MM.1S (cell line): ENCODE results near the gene SMC1B.
"Not testable (repeated sequence)": the region's sequence is repeated elsewhere in the genome, so short reads cannot be mapped to it uniquely, and the experiment has no call there.

ENCODE experiments used
- DNase-seq: peaks from one replicate; pipeline ENCODE4 v3.0.0-alpha.2; 2015
- H2AFZ ChIP-seq: fragments of 300-600 bp; sonication (generic); 2 replicates; pipeline ENCODE4 v1.6.0; 2016; ENCODE audit warnings: antibody characterized with exemption, low read length
- H3F3A ChIP-seq: fragments of 300-600 bp; sonication (generic); 2 replicates; pipeline ENCODE4 v1.6.1; 2016; ENCODE audit warnings: mild to moderate bottlenecking, antibody characterized with exemption, low read length, moderate library complexity, mixed read lengths; ENCODE audit not compliant: insufficient read depth
- H3K27ac ChIP-seq: fragments of 300-600 bp; sonication (generic); 2 replicates; pipeline ENCODE4 v1.5.1; 2016; ENCODE audit warnings: mild to moderate bottlenecking, low read length
- H3K27me3 ChIP-seq: fragments of 300-600 bp; sonication (generic); replicated peaks from 2 replicates; pipeline ENCODE4 v1.6.0; 2016; ENCODE audit warnings: low read length; ENCODE audit not compliant: insufficient read depth
- H3K36me3 ChIP-seq: fragments of 300-600 bp; sonication (generic); replicated peaks from 2 replicates; pipeline ENCODE4 v1.6.1; 2016; ENCODE audit warnings: mild to moderate bottlenecking, low read length, mixed read lengths; ENCODE audit not compliant: insufficient read depth
- H3K4me1 ChIP-seq: fragments of 300-600 bp; sonication (generic); 2 replicates; pipeline ENCODE4 v1.6.1; 2016; ENCODE audit warnings: low read length, mixed read lengths
- H3K4me2 ChIP-seq: fragments of 300-600 bp; sonication (generic); 2 replicates; pipeline ENCODE4 v1.6.0; 2016; ENCODE audit warnings: low read depth, low read length
- H3K4me3 ChIP-seq: fragments of 300-600 bp; sonication (generic); 2 replicates; pipeline ENCODE4 v1.5.1; 2016; ENCODE audit warnings: low read length, mixed read lengths
- H3K79me2 ChIP-seq: fragments of 300-600 bp; sonication (generic); 2 replicates; pipeline ENCODE4 v1.6.1; 2016; ENCODE audit warnings: mixed run types, low read length, mixed read lengths
- H3K9ac ChIP-seq: fragments of 300-600 bp; sonication (generic); 2 replicates; pipeline ENCODE4 v1.6.1; 2016; ENCODE audit warnings: low read length, mixed read lengths
- H3K9me2 ChIP-seq: fragments of 300-600 bp; sonication (generic); replicated peaks from 2 replicates; pipeline ENCODE4 v1.6.1; 2016; ENCODE audit warnings: mild to moderate bottlenecking, low read length, mixed read lengths; ENCODE audit not compliant: insufficient read depth
- H3K9me3 ChIP-seq: fragments of 300-600 bp; sonication (generic); replicated peaks from 2 replicates; pipeline ENCODE4 v1.6.1; 2016; ENCODE audit warnings: mild to moderate bottlenecking, low read length, mixed read lengths; ENCODE audit not compliant: insufficient read depth
- H4K20me1 ChIP-seq: fragments of 300-600 bp; sonication (generic); 2 replicates; pipeline ENCODE4 v1.6.1; 2016; ENCODE audit warnings: mild to moderate bottlenecking, low read length, moderate library complexity, mixed read lengths; ENCODE audit not compliant: insufficient read depth
- CTCF ChIP-seq: fragments of 300-600 bp; sonication (generic); IDR thresholded peaks from 2 replicates; pipeline ENCODE4 v1.5.1; 2016; ENCODE audit warnings: antibody characterized with exemption, low read length, mixed read lengths
- EZH2 ChIP-seq: fragments of 300-600 bp; sonication (generic); optimal IDR thresholded peaks from 2 replicates; pipeline ENCODE3; 2017; ENCODE audit warnings: low read depth, mild to moderate bottlenecking, antibody characterized with exemption, low read length, mixed read lengths
- EZH2phosphoT487 ChIP-seq: fragments of 300-600 bp; sonication (generic); IDR thresholded peaks from 2 replicates; pipeline ENCODE4 v1.6.1; 2018; ENCODE audit warnings: antibody characterized with exemption, low read length

The SMC1B gene

GRCh38 chr22:45329530-45329936 is 83.9 kb downstream of the SMC1B start:
- no peaks in the 10 kb centered on the region for H3K27me3 ChIP-seq
- no peak for TF ChIP-seq CTCF
- no peak for TF ChIP-seq EZH2
- H4K20me1 ChIP-seq: no peaks in the 10 kb centered on the region
- H2AFZ ChIP-seq: no peak overlapping the region
- no peak overlapping the region for H3K4me2 ChIP-seq
- no peaks in the 10 kb centered on the region for H3K9me2 ChIP-seq
- H3K27ac ChIP-seq: no peak overlapping the region
- H3K9ac ChIP-seq: no peak overlapping the region
- peaks cover 3% of the 10 kb centered on the region; the same call in 1 of the 2 replicates for H3K36me3 ChIP-seq
- no peak for DNase-seq
- H3F3A ChIP-seq: no peaks in the 10 kb centered on the region
- no peak overlapping the region for H3K4me3 ChIP-seq
- no peaks in the 10 kb centered on the region for H3K9me3 ChIP-seq
- no peaks in the 10 kb centered on the region for H3K79me2 ChIP-seq
- no peaks in the 10 kb centered on the region for H3K4me1 ChIP-seq

- H3K27me3 ChIP-seq: no peaks in the 10 kb centered on the region
- H3F3A ChIP-seq: no peaks in the 10 kb centered on the region
- no peak overlapping the region for H2AFZ ChIP-seq
- peaks cover 1% of the 10 kb centered on the region; the same call in 1 of the 2 replicates for H3K36me3 ChIP-seq
- H3K9ac ChIP-seq: no peak overlapping the region
- H3K4me1 ChIP-seq: no peaks in the 10 kb centered on the region
- no peak for DNase-seq
- no peak overlapping the region for H3K4me2 ChIP-seq
- H3K9me2 ChIP-seq: no peaks in the 10 kb centered on the region
- H3K9me3 ChIP-seq: no peaks in the 10 kb centered on the region
- H4K20me1 ChIP-seq: no peaks in the 10 kb centered on the region
- H3K4me3 ChIP-seq: no peak overlapping the region
- no peaks in the 10 kb centered on the region for H3K79me2 ChIP-seq
- TF ChIP-seq CTCF (no peak), EZH2phosphoT487 (no peak), EZH2 (no peak)
- no peak overlapping the region for H3K27ac ChIP-seq
Measured at GRCh38 chr22:45328822-45329529, 84.4 kb downstream of the SMC1B start.

GRCh38 chr22:45328261-45328660 is 85.1 kb downstream of the SMC1B start:
- H3K4me2 ChIP-seq, H3K9me2 ChIP-seq, DNase-seq, H2AFZ ChIP-seq, H3K27ac ChIP-seq, H3K27me3 ChIP-seq, H3K36me3 ChIP-seq, H4K20me1 ChIP-seq, H3K9me3 ChIP-seq, H3K79me2 ChIP-seq, H3F3A ChIP-seq, H3K9ac ChIP-seq, H3K4me3 ChIP-seq, H3K4me1 ChIP-seq: not testable (repeated sequence)

- H3K27me3 ChIP-seq: no peaks in the 10 kb centered on the region
- no peaks in the 10 kb centered on the region for H3K4me1 ChIP-seq
- DNase-seq: no peak
- no peak overlapping the region for H3K9ac ChIP-seq
- no peaks in the 10 kb centered on the region for H3K9me3 ChIP-seq
- TF ChIP-seq EZH2phosphoT487: no peak
- no peak for TF ChIP-seq CTCF
- TF ChIP-seq EZH2: no peak
- H3K36me3 ChIP-seq: no peaks in the 10 kb centered on the region
- H4K20me1 ChIP-seq: no peaks in the 10 kb centered on the region
- H3K27ac ChIP-seq: no peak overlapping the region
- H3K4me2 ChIP-seq: no peak overlapping the region
- H3K79me2 ChIP-seq: peaks cover 18% of the 10 kb centered on the region
- no peaks in the 10 kb centered on the region for H3K9me2 ChIP-seq
- H3K4me3 ChIP-seq: no peak overlapping the region
- H2AFZ ChIP-seq: no peak overlapping the region
- H3F3A ChIP-seq: no peaks in the 10 kb centered on the region
Measured at GRCh38 chr22:45324311-45324711, 89.1 kb downstream of the SMC1B start.
